Ishikawa (cell line): ENCODE data around the gene NR2F1.

Experiments
- CREB1 ChIP-seq: IDR thresholded peaks from 2 replicates; pipeline ENCODE4 v1.6.1; 2012; ENCODE audit warnings: low read depth
- EP300 ChIP-seq: IDR thresholded peaks from 2 replicates; pipeline ENCODE4 v1.6.1; 2012; ENCODE audit warnings: borderline replicate concordance
- NFIC ChIP-seq: IDR thresholded peaks from 2 replicates; pipeline ENCODE4 v1.6.1; 2012
- RAD21 ChIP-seq: IDR thresholded peaks from 2 replicates; pipeline ENCODE4 v1.6.1; 2012; ENCODE audit warnings: low read depth
- TAF1 ChIP-seq: IDR thresholded peaks from 2 replicates; pipeline ENCODE4 v1.6.1; 2012; ENCODE audit warnings: low read depth, mild to moderate bottlenecking
- ZBTB7A ChIP-seq: IDR thresholded peaks from 2 replicates; pipeline ENCODE4 v1.6.1; 2012; ENCODE audit warnings: low read depth
- TF ChIP-seq, protein P1 (sequence below): IDR thresholded peaks from 2 replicates; pipeline ENCODE4 v1.6.1; 2012; ENCODE audit warnings: low read depth, mild to moderate bottlenecking
- TF ChIP-seq, protein P2 (sequence below): IDR thresholded peaks from 2 replicates; pipeline ENCODE4 v1.6.1; 2012

DNA sequence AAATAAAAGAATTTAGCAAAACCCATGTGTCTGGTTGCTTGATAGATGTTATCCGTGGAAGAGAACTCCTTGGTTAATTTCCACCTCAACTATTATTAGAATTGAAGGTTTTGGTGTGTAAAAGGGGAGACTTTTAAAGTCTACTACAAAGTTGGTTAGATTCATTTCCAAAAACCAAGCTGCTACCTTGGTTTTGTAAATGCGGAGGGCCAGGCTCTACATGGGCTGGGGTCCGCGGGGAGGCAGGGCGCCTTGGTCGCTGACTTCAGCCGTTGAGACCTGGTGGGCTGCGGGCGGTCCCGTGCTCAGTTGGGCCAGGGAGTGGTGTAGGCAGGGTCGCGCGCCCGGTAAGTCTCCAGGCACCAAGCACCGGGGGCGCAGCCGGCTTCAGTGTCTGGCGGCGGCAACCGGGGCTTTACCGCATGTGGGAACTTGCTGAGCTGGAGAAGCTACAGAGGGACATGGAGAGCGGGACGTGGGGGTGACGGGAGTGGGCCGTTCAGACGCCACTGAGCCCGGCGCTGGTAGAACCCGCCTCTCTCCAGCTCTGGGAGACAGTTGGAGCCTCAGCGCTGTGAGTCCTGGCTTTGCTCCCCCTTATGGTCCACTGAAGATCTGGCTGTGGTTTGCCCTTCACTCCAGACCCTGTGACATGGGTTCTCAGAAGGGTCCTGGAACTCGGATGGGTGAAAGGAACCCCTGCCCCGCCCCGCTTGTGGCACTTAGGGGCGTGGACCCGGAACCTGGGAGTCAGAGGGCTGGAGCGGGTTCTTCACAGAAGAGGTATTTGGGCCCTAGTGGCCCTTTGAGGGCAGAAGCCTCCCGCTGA, 11.8 kb downstream of the NR2F1 start:
- TF ChIP-seq EP300 (no peak), NFIC (no peak), TAF1 (no peak), ZBTB7A (no peak), RAD21 (no peak), CREB1 (no peak)
- TF ChIP-seq, protein P1, sequence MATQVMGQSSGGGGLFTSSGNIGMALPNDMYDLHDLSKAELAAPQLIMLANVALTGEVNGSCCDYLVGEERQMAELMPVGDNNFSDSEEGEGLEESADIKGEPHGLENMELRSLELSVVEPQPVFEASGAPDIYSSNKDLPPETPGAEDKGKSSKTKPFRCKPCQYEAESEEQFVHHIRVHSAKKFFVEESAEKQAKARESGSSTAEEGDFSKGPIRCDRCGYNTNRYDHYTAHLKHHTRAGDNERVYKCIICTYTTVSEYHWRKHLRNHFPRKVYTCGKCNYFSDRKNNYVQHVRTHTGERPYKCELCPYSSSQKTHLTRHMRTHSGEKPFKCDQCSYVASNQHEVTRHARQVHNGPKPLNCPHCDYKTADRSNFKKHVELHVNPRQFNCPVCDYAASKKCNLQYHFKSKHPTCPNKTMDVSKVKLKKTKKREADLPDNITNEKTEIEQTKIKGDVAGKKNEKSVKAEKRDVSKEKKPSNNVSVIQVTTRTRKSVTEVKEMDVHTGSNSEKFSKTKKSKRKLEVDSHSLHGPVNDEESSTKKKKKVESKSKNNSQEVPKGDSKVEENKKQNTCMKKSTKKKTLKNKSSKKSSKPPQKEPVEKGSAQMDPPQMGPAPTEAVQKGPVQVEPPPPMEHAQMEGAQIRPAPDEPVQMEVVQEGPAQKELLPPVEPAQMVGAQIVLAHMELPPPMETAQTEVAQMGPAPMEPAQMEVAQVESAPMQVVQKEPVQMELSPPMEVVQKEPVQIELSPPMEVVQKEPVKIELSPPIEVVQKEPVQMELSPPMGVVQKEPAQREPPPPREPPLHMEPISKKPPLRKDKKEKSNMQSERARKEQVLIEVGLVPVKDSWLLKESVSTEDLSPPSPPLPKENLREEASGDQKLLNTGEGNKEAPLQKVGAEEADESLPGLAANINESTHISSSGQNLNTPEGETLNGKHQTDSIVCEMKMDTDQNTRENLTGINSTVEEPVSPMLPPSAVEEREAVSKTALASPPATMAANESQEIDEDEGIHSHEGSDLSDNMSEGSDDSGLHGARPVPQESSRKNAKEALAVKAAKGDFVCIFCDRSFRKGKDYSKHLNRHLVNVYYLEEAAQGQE: no peak
- TF ChIP-seq, protein P2, sequence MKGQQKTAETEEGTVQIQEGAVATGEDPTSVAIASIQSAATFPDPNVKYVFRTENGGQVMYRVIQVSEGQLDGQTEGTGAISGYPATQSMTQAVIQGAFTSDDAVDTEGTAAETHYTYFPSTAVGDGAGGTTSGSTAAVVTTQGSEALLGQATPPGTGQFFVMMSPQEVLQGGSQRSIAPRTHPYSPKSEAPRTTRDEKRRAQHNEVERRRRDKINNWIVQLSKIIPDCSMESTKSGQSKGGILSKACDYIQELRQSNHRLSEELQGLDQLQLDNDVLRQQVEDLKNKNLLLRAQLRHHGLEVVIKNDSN: no peak
